SK-N-SH (cell line): ENCODE measurements around the gene CDH2. TPM values are rescaled to one million over a fixed set of nuclear protein-coding genes. Genes with fewer than 3 reads are reported as not detected.

Experiments
- CTCF ChIA-PET: fragments of 300-600, 350-600 bp; formaldehyde crosslinking; extraction: SDS; loops from one replicate; lab custom pipeline; 2021; lab: Yijun Ruan, JAX
- POLR2A ChIA-PET: fragments of 350-600 bp; sonication (Branson Sonifier 250); formaldehyde crosslinking; extraction: SDS; loops from one replicate; lab custom pipeline; 2020; ENCODE audit warnings: antibody characterized with exemption, inconsistent platforms; lab: Yijun Ruan, JAX
- DNase-seq: peaks from one replicate; pipeline ENCODE4 v3.0.0; 2012
- H2AFZ ChIP-seq: fragments of 200-600 bp; sonication (generic); 2 replicates; pipeline ENCODE4 v1.8.1; 2016; ENCODE audit warnings: antibody characterized with exemption, mild to moderate bottlenecking, low read depth
- H3F3A ChIP-seq: fragments of 200-600 bp; sonication (generic); replicated peaks from 2 replicates; pipeline ENCODE3; 2016; ENCODE audit warnings: antibody characterized with exemption, mild to moderate bottlenecking; ENCODE audit not compliant: insufficient read depth
- H3K27ac ChIP-seq, 2 experiments: fragments of 200-500 bp in 1 of 2; fragments of 200-600 bp in 1 of 2; sonication (Bioruptor generic) in 1 of 2; sonication (generic), shearing (Covaris generic) in 1 of 2; 2 replicates each; pipeline versions ENCODE4 v1.5.1 to v1.6.1; 2014 to 2016; ENCODE audit warnings: low read depth in 2 of 2, inconsistent platforms in 1 of 2, low read length in 1 of 2, mild to moderate bottlenecking in 1 of 2, mixed read lengths in 1 of 2
- H3K27me3 ChIP-seq: fragments of 200-600 bp; sonication (generic), shearing (Covaris generic); 2 replicates; pipeline ENCODE4 v1.6.1; 2016; ENCODE audit warnings: mixed run types; ENCODE audit not compliant: insufficient read depth
- H3K36me3 ChIP-seq, 2 experiments: fragments of 200-500 bp in 1 of 2; fragments of 200-600 bp in 1 of 2; sonication (Bioruptor generic) in 1 of 2; sonication (generic) in 1 of 2; replicated peaks in 1 of 2; 2 replicates each; pipeline versions ENCODE3 to v1.5.1; 2014 to 2016; ENCODE audit warnings: low read length in 1 of 2, mild to moderate bottlenecking in 1 of 2; ENCODE audit not compliant: insufficient read depth in 2 of 2, control insufficient read depth in 1 of 2
- H3K4me1 ChIP-seq, 2 experiments: fragments of 200-500 bp in 1 of 2; fragments of 200-600 bp in 1 of 2; sonication (Bioruptor generic) in 1 of 2; sonication (generic), shearing (Covaris generic) in 1 of 2; 2 replicates each; pipeline versions ENCODE4 v1.5.1 to v1.6.1; 2014 to 2016; ENCODE audit warnings: low read depth in 1 of 2, low read length in 1 of 2, mixed run types in 1 of 2; ENCODE audit not compliant: insufficient read depth in 2 of 2, control insufficient read depth in 1 of 2
- H3K4me2 ChIP-seq: fragments of 200-600 bp; sonication (generic), shearing (Covaris generic); 2 replicates; pipeline ENCODE4 v1.6.1; 2017; ENCODE audit warnings: mixed run types
- H3K4me3 ChIP-seq, 2 experiments: fragments of 200-500 bp in 1 of 2; fragments of 200-600 bp in 1 of 2; sonication (Bioruptor generic) in 1 of 2; sonication (generic), shearing (Covaris generic) in 1 of 2; 2 replicates each; pipeline versions ENCODE4 v1.5.1 to v1.8.1; 2014 to 2016; ENCODE audit warnings: low read depth in 2 of 2, inconsistent platforms in 1 of 2, low read length in 1 of 2, mild to moderate bottlenecking in 1 of 2, mixed read lengths in 1 of 2, moderate library complexity in 1 of 2
- H3K79me2 ChIP-seq: fragments of 200-600 bp; sonication (generic); 2 replicates; pipeline ENCODE4 v1.8.1; 2017; ENCODE audit warnings: mild to moderate bottlenecking; ENCODE audit not compliant: insufficient read depth
- H3K9ac ChIP-seq: fragments of 200-600 bp; sonication (generic); 2 replicates; pipeline ENCODE4 v1.6.1; 2017; ENCODE audit warnings: mixed run types
- H3K9me2 ChIP-seq: fragments of 200-600 bp; sonication (generic); 2 replicates; pipeline ENCODE4 v1.6.1; 2017; ENCODE audit warnings: mixed run types
- H3K9me3 ChIP-seq: fragments of 200-600 bp; sonication (generic); 2 replicates; pipeline ENCODE4 v1.6.1; 2017; ENCODE audit warnings: mixed run types, mild to moderate bottlenecking, moderate library complexity
- H4K20me1 ChIP-seq: fragments of 200-600 bp; sonication (generic); 2 replicates; pipeline ENCODE4 v1.6.1; 2017; ENCODE audit warnings: mild to moderate bottlenecking, mixed run types; ENCODE audit not compliant: insufficient read depth
- ELF1 ChIP-seq: IDR thresholded peaks from 2 replicates; pipeline ENCODE4 v1.4.0; 2012
- EP300 ChIP-seq, 2 experiments: IDR thresholded peaks; 2 replicates each; pipeline versions ENCODE4 v1.4.0 to v1.6.1; 2012; ENCODE audit warnings: borderline replicate concordance in 1 of 2, low read depth in 1 of 2, low read length in 1 of 2
- EZH2phosphoT487 ChIP-seq: fragments of 200-600 bp; sonication (generic); IDR thresholded peaks from 2 replicates; pipeline ENCODE4 v1.6.1; 2017; ENCODE audit warnings: low read depth, mixed run types, mild to moderate bottlenecking, antibody characterized with exemption, moderate library complexity, borderline replicate concordance
- GABPA ChIP-seq: IDR thresholded peaks from 2 replicates; pipeline ENCODE4 v1.4.0; 2012; ENCODE audit warnings: low read depth, mild to moderate bottlenecking
- GATA2 ChIP-seq: sonication (generic); formaldehyde crosslinking; IDR thresholded peaks from 2 replicates; pipeline ENCODE4 v1.5.0; 2020; ENCODE audit warnings: mild to moderate bottlenecking, missing genetic modification reagents
- MAX ChIP-seq: IDR thresholded peaks from 2 replicates; pipeline ENCODE4 v1.4.0; 2012; ENCODE audit warnings: low read depth
- MEF2A ChIP-seq: IDR thresholded peaks from 2 replicates; pipeline ENCODE4 v1.4.0; 2012; ENCODE audit warnings: low read depth, borderline replicate concordance
- MXI1 ChIP-seq: IDR thresholded peaks from 2 replicates; pipeline ENCODE4 v1.6.1; 2012; ENCODE audit warnings: mild to moderate bottlenecking, low read depth, low read length, improper control_type of control experiment
- POLR2AphosphoS5 ChIP-seq: IDR thresholded peaks from 2 replicates; pipeline ENCODE4 v1.6.1; 2012; ENCODE audit warnings: low read depth, low read length
- RFX5 ChIP-seq: IDR thresholded peaks from 2 replicates; pipeline ENCODE4 v1.6.1; 2012; ENCODE audit warnings: mild to moderate bottlenecking, improper control_type of control experiment, low read length
- SMC3 ChIP-seq: IDR thresholded peaks from 2 replicates; pipeline ENCODE4 v1.6.1; 2012; ENCODE audit warnings: low read depth, low read length, improper control_type of control experiment
- WGBS: methylation state at CpG from one replicate; pipeline ENCODE4 v1.1.6; 2017; ENCODE audit warnings: low lambda C conversion rate; 5-methylcytosine and 5-hydroxymethylcytosine counted together
- polyA plus RNA-seq, 3 experiments: library from polyadenylated mRNA; depleted of rRNA; stranded (reverse); fragments of >200 nt; gene quantifications; 2 replicates each; pipeline ENCODE4 v1.2.3, GENCODE V29; 2012
- TF ChIP-seq, protein P1 (sequence below): IDR thresholded peaks from 2 replicates; pipeline ENCODE4; 2012

Gene CDH2
- polyA plus RNA-seq, 1 of the 3 experiments (the other 2 are of a cell fraction): 146 TPM

GRCh38 chr18:28128659-28128980 is 48.3 kb downstream of the CDH2 start:
- no peak overlapping the region for H3K4me3 ChIP-seq
- 83% methylated on average over 3 of the region's 3 CpGs for WGBS
- H3K4me2 ChIP-seq: no peak overlapping the region
- peaks cover 16 to 36% of the 10 kb centered on the region in 2 experiments for H3K36me3 ChIP-seq
- peaks cover 14% of the 10 kb centered on the region for H3F3A ChIP-seq
- no peak for DNase-seq
- no peaks in the 10 kb centered on the region for H3K9me3 ChIP-seq
- peaks cover 100% of the 10 kb centered on the region for H3K79me2 ChIP-seq
- H3K9me2 ChIP-seq: no peaks in the 10 kb centered on the region
- TF ChIP-seq MXI1 (no peak), GABPA (no peak), ELF1 (no peak), POLR2AphosphoS5 (no peak), MEF2A (no peak), RFX5 (no peak), SMC3 (no peak), EZH2phosphoT487 (no peak), GATA2 (no peak), EP300 (IDR thresholded peaks at IDR 0.05; ENCODE audit: borderline replicate concordance in 1 of 2, low read depth in 1 of 2, low read length in 1 of 2) (no peak), MAX (no peak)
- TF ChIP-seq, protein P1, sequence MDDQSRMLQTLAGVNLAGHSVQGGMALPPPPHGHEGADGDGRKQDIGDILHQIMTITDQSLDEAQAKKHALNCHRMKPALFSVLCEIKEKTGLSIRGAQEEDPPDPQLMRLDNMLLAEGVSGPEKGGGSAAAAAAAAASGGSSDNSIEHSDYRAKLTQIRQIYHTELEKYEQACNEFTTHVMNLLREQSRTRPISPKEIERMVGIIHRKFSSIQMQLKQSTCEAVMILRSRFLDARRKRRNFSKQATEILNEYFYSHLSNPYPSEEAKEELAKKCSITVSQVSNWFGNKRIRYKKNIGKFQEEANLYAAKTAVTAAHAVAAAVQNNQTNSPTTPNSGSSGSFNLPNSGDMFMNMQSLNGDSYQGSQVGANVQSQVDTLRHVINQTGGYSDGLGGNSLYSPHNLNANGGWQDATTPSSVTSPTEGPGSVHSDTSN: no peak
- POLR2A ChIA-PET: no interaction called here
- peaks cover 14 to 26% of the 10 kb centered on the region in 2 experiments; a peak in 3 of 4 replicates for H3K4me1 ChIP-seq
- H3K27me3 ChIP-seq: no peaks in the 10 kb centered on the region
- peak overlapping the region in 1 of 2 experiments; percentile 13; a peak in 1 of 4 replicates for H3K27ac ChIP-seq
- H2AFZ ChIP-seq: no peak overlapping the region
- no peak overlapping the region for H3K9ac ChIP-seq
- H4K20me1 ChIP-seq: peaks cover 69% of the 10 kb centered on the region
- CTCF ChIA-PET: no interaction called here

DNA sequence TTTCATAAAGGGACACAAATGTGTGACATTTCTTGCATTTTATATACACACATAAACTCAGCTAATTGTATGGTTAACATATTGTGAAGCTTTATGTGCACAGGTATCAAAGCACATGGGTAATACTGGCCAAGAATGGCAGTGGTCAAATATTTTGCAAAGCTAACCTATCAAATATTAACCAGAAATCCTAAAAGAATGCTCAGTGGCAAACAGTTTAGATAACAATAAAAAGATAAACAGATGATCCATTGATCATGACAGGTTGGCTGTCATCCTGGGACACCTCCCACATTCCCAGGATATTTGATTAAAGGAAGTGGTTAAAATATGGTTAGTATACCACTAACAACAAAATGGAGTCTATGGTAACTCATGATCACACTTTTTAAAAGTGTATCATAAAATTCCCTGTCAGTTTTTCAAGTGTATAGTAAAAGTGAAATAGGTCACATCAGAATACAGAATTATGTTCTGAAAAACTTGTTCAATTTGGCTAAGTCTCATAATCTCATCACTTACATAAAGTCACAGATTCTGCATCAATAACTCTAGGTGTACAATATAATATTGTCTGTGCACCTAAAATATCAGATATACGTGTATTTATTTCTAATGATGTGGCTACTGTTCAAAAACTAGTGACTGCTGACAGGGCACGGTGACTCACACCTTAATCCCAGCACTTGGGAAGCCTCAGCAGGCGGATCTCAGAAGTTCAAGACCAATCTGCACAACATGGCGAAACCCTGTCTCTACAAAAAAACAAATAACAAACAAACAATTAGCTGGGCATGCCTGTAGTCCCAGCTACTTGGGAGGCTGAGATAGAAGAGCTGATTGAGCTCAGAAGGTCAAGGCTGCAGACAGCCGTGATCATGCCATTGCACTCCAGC is 48.9 kb downstream of the CDH2 start:
- H3K4me1 ChIP-seq: peaks cover 14 to 30% of the 10 kb centered on the region in 2 experiments; a peak in 3 of 4 replicates
- peak overlapping the region in 1 of 2 experiments; percentile 13; a peak in 1 of 4 replicates for H3K27ac ChIP-seq
- ChIA-PET CTCF (no interaction called here), POLR2A (interaction anchor here (1.2 kb wide), 1 partner anchor 50 kb away, joined by 3 read pairs; no protein-coding TSS in a partner anchor)
- H3K4me2 ChIP-seq: no peak overlapping the region
- WGBS: 61% methylated on average over 5 of the region's 5 CpGs
- H3K9me2 ChIP-seq: no peaks in the 10 kb centered on the region
- TF ChIP-seq, protein P1: peak; percentile 58
- no peak for TF ChIP-seq MEF2A
- H3K27me3 ChIP-seq: no peaks in the 10 kb centered on the region
- H4K20me1 ChIP-seq: peaks cover 69% of the 10 kb centered on the region
- H3K79me2 ChIP-seq: peaks cover 100% of the 10 kb centered on the region
- peaks cover 14% of the 10 kb centered on the region for H3F3A ChIP-seq
- H3K36me3 ChIP-seq: peaks cover 19 to 35% of the 10 kb centered on the region in 2 experiments
- H3K4me3 ChIP-seq: no peak overlapping the region
- H3K9ac ChIP-seq: no peak overlapping the region
- H3K9me3 ChIP-seq: no peaks in the 10 kb centered on the region
- H2AFZ ChIP-seq: no peak overlapping the region
- no peak for DNase-seq
